CD14-positive monocyte (primary cell): ENCODE data around the gene TRIM29. TPM values are rescaled to one million over a fixed set of nuclear protein-coding genes. Genes with fewer than 3 reads are reported as not detected.
A peak's percentile ranks its signal among the peaks of the same experiment; 100 is the strongest.
"Not testable (repeated sequence)": the region's sequence is repeated elsewhere in the genome, so short reads cannot be mapped to it uniquely, and the experiment has no call there.

Source experiments
- DNase-seq, 3 donors: peaks; one replicate each; pipeline ENCODE4 v3.0.0-alpha.2; 2011 to 2022
- H2AFZ ChIP-seq: 2 replicates; pipeline ENCODE4 v1.6.0; 2012; ENCODE audit warnings: mild to moderate bottlenecking, low read depth, low read length, inconsistent platforms; ENCODE audit not compliant: insufficient read depth, poor library complexity, severe bottlenecking
- H3K27ac ChIP-seq, 2 donors: 1 replicate in 1 of 2; 2 replicates in 1 of 2; pipeline ENCODE4 v1.5.1; 2012 to 2013; ENCODE audit warnings: low read length in 2 of 2, control low read depth in 1 of 2, inconsistent platforms in 1 of 2, low read depth in 1 of 2, mild to moderate bottlenecking in 1 of 2
- H3K27me3 ChIP-seq, 2 donors: one replicate each; pipeline versions ENCODE4 v1.6.0 to v1.6.1; 2011 to 2013; ENCODE audit warnings: low read length in 2 of 2; ENCODE audit not compliant: control insufficient read depth in 2 of 2, insufficient read depth in 2 of 2
- H3K36me3 ChIP-seq, 2 donors: replicated peaks in 1 of 2; 1 replicate in 1 of 2; 2 replicates in 1 of 2; pipeline versions ENCODE4 v1.5.1 to v1.6.1; 2012 to 2013; ENCODE audit warnings: low read length in 2 of 2, control low read depth in 1 of 2, inconsistent platforms in 1 of 2, mild to moderate bottlenecking in 1 of 2; ENCODE audit not compliant: insufficient read depth in 2 of 2, control insufficient read depth in 1 of 2
- H3K4me1 ChIP-seq, 2 donors: 1 replicate in 1 of 2; 2 replicates in 1 of 2; pipeline versions ENCODE4 v1.5.1 to v1.6.1; 2012 to 2013; ENCODE audit warnings: low read length in 2 of 2, control low read depth in 1 of 2, inconsistent platforms in 1 of 2, mild to moderate bottlenecking in 1 of 2, moderate library complexity in 1 of 2; ENCODE audit not compliant: insufficient read depth in 2 of 2, control insufficient read depth in 1 of 2
- H3K4me2 ChIP-seq: replicated peaks from 2 replicates; pipeline ENCODE3; 2012; ENCODE audit warnings: low read length, moderate library complexity, mild to moderate bottlenecking; ENCODE audit not compliant: poor library complexity, severe bottlenecking; ENCODE audit errors: extremely low read depth
- H3K4me3 ChIP-seq, 3 experiments: fragments of 200-600 bp in 1 of 3; sonication (generic) in 1 of 3; replicated peaks in 1 of 3; 1 replicate in 2 of 3; 2 replicates in 1 of 3; pipeline ENCODE4 v1.5.1; 2011 to 2013; ENCODE audit warnings: low read length in 3 of 3, mild to moderate bottlenecking in 3 of 3, control low read depth in 2 of 3, low read depth in 2 of 3, inconsistent platforms in 1 of 3, moderate library complexity in 1 of 3
- H3K79me2 ChIP-seq: 2 replicates; pipeline ENCODE4 v1.6.0; 2012; ENCODE audit warnings: mild to moderate bottlenecking, control low read depth, inconsistent platforms, low read length, moderate library complexity; ENCODE audit not compliant: insufficient read depth
- H3K9ac ChIP-seq: 2 replicates; pipeline ENCODE4 v1.6.0; 2017; ENCODE audit warnings: low read length, mild to moderate bottlenecking; ENCODE audit not compliant: insufficient read depth, poor library complexity, severe bottlenecking
- H3K9me3 ChIP-seq, 2 donors: replicated peaks in 1 of 2; 1 replicate in 1 of 2; 2 replicates in 1 of 2; pipeline versions ENCODE4 v1.5.1 to v1.6.1; 2012 to 2013; ENCODE audit warnings: low read length in 2 of 2, control low read depth in 1 of 2; ENCODE audit not compliant: control insufficient read depth in 1 of 2, insufficient read depth in 1 of 2
- H4K20me1 ChIP-seq: 2 replicates; pipeline ENCODE4 v1.6.0; 2012; ENCODE audit warnings: mild to moderate bottlenecking, low read length, control low read depth, moderate library complexity; ENCODE audit not compliant: insufficient read depth
- H3K27ac Mint-ChIP-seq, 7 donors: one replicate each; pipeline ENCODE4 v1.8.0; 2020; ENCODE audit warnings: mild to moderate bottlenecking in 7 of 7, mixed read lengths in 7 of 7, moderate library complexity in 6 of 7, inconsistent platforms in 2 of 7
- H3K27me3 Mint-ChIP-seq, 3 donors: one replicate each; pipeline ENCODE4 v1.8.0; 2021 to 2022; ENCODE audit warnings: low read depth in 3 of 3, mild to moderate bottlenecking in 3 of 3, mixed read lengths in 3 of 3, moderate library complexity in 3 of 3, inconsistent platforms in 1 of 3
- H3K36me3 Mint-ChIP-seq, 2 donors: one replicate each; pipeline ENCODE4 v1.8.0; 2020; ENCODE audit warnings: mixed read lengths in 2 of 2, inconsistent platforms in 1 of 2, mild to moderate bottlenecking in 1 of 2
- H3K4me1 Mint-ChIP-seq: one replicate; pipeline ENCODE4 v1.8.0; 2020; ENCODE audit warnings: mild to moderate bottlenecking, mixed read lengths
- H3K4me3 Mint-ChIP-seq, 2 donors: one replicate each; pipeline ENCODE4 v1.8.0; 2020; ENCODE audit warnings: mild to moderate bottlenecking in 2 of 2, mixed read lengths in 2 of 2, moderate library complexity in 1 of 2
- H3K9me3 Mint-ChIP-seq, 7 donors: one replicate each; pipeline ENCODE4 v1.8.0; 2020 to 2022; ENCODE audit warnings: mixed read lengths in 7 of 7, mild to moderate bottlenecking in 6 of 7, moderate library complexity in 6 of 7, inconsistent platforms in 2 of 7
- CTCF ChIP-seq: fragments of 200-600 bp; IDR thresholded peaks from one replicate; pipeline ENCODE4 v1.8.0; 2022; ENCODE audit warnings: antibody characterized with exemption, mild to moderate bottlenecking
- WGBS: methylation state at CpG from one replicate; pipeline ENCODE4 v1.1.5; 2013; ENCODE audit warnings: missing lambda C conversion rate; ENCODE audit not compliant: insufficient coverage; 5-methylcytosine and 5-hydroxymethylcytosine counted together
- intact Hi-C, 2 donors: fragments of 100-400 bp; cut with micrococcal nuclease; formaldehyde crosslinking; loops; one replicate each; pipeline versions ENCODE4 v1.15.0 to v1.15.1; 2023
- polyA plus RNA-seq, 3 donors: library from polyadenylated mRNA; depleted of rRNA in 1 of 3; unstranded in 2 of 3; stranded (reverse) in 1 of 3; fragments of 300-500 nt in 2 of 3; fragments of >200 nt in 1 of 3; fragmentation: Illumina TruSeq in 2 of 3; gene quantifications; 1 replicate in 2 of 3; 2 replicates in 1 of 3; pipeline ENCODE4 v1.2.3, GENCODE V29; 2012 to 2021

Gene TRIM29
- polyA plus RNA-seq, 3 donors, result not detected

- Mint-ChIP-seq H3K27me3 (peaks cover 26 to 34% (median 31%) of the 10 kb centered on the region in 3 donors), H3K27ac (peak overlapping the region in 1 of 7 donors; percentile 3), H3K9me3 (no peaks in the 10 kb centered on the region), H3K4me3 (no peak overlapping the region), H3K4me1 (no peaks in the 10 kb centered on the region), H3K36me3 (no peaks in the 10 kb centered on the region)
- Histone ChIP-seq H3K27me3 (peaks cover 2 to 5% of the 10 kb centered on the region in 2 donors), H3K9me3 (no peaks in the 10 kb centered on the region), H2AFZ (no peak overlapping the region), H3K4me2 (no peak overlapping the region), H4K20me1 (no peaks in the 10 kb centered on the region), H3K9ac (no peak overlapping the region), H3K4me3 (no peak overlapping the region), H3K4me1 (no peaks in the 10 kb centered on the region), H3K36me3 (no peaks in the 10 kb centered on the region), H3K79me2 (no peaks in the 10 kb centered on the region), H3K27ac (no peak overlapping the region)
- intact Hi-C loops, result no loop called here
- DNase-seq, result no peak
- 74% methylated on average over 5 of the region's 8 CpGs for WGBS
- no peak for TF ChIP-seq CTCF
Measured at GRCh38 chr11:120144501-120144900, 6.6 kb upstream of the TRIM29 start.

GRCh38 chr11:120143472-120143871 is 5.6 kb upstream of the TRIM29 start:
- H4K20me1 ChIP-seq, H2AFZ ChIP-seq, H3K4me1 Mint-ChIP-seq, H3K9me3 Mint-ChIP-seq, H3K4me3 Mint-ChIP-seq, H3K4me2 ChIP-seq, H3K4me3 ChIP-seq, intact Hi-C loops, H3K4me1 ChIP-seq, H3K79me2 ChIP-seq, H3K36me3 Mint-ChIP-seq, H3K9ac ChIP-seq, H3K27ac Mint-ChIP-seq, DNase-seq, H3K27ac ChIP-seq, H3K27me3 ChIP-seq, H3K9me3 ChIP-seq, H3K36me3 ChIP-seq: not testable (repeated sequence)
- WGBS, result 93% methylated on average over 5 of the region's 11 CpGs
- H3K27me3 Mint-ChIP-seq, result peaks cover 24 to 32% (median 24%) of the 10 kb centered on the region in 3 donors
